GM19035 (cell line): ENCODE results near the gene KIAA0513.

Experiments
- ATAC-seq: cut with Tn5 transposase; IDR thresholded peaks from one replicate; pipeline ENCODE4 v1.9.1; 2021; ENCODE audit not compliant: unreplicated experiment

Gene KIAA0513, protein sequence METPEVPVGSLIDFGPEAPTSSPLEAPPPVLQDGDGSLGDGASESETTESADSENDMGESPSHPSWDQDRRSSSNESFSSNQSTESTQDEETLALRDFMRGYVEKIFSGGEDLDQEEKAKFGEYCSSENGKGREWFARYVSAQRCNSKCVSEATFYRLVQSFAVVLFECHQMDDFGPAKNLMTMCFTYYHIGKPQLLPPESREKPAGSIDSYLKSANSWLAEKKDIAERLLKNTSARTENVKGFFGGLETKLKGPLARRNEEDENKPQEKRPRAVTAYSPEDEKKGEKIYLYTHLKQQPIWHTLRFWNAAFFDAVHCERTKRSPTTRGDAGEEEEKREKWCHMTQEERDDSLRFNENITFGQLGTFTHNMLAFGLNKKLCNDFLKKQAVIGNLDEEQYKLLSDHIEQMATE

DNA sequence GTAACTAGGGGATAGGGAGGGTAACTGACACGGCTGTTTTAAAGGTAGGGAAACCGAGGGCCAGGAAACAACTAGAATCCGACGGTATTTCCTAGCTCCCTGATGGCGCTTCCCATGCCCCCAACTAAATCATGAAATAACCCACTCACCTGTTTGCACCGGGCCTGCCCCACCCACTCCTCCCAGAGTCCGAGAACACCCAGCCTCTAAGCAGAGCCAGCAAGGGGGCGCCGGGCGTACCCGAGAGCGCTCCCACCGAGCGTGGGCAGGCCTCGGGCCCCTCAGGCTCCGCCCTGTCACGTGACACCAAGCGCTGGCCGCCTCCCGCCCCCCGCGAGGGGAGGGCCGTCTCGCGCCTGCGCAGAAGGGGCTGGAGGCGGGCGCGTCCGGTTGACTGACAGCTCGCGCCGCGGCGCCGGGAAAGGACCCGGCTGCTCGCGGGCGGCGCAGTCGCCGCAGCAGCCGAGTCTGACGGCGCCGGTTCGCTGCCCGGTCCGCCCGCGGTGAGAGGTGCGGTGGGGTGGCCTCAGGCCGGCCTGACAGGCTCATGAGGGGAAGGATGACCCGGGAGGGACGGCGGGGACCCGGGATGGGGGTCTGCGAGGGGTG is at the start of gene KIAA0513:
Gene KIAA0513 (plus strand): TSS at position 447 of the 609 bp plus-strand sequence. CDS start 39,277 bp downstream, outside the sequence.
- ATAC-seq: peak; percentile 82

DNA sequence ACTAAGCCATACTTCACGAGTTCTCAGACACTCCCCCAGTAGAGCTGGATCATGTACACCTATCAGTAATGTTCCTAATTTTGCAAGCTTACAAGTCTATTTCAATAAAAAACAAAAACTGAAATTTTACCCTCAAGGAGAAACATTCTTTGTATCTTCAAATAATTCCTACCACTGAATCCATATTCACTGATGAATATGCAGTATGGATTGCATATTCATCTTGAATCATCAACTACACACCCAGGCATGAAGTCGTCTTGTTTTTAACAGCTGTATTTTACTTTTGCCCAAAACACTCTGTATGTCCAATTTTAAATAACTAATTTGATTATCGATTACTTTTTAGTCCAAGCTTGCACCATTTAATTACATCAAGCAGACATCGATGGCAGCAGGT is 48.1 kb upstream of the KIAA0513 start:
- ATAC-seq: no peak

DNA sequence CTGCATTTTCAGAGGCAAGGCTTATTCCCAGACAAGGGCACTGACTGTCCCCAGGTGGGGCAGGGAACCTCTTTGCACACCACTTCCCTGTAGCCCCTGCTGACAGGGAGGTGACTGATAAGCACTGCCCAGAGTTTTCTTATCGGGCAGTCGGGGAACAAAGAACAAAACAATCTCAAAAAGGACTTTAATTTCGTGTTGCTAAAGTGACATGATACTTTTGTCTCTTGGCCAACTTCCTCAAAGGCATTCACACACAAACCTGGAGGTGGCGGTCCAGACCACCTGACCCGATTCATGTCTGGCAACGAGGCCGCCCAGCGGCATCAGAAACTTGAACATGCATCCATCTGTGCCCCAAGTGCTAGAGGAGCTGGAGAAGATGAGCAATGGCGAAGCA is 45.2 kb upstream of the KIAA0513 start:
- no peak for ATAC-seq

DNA sequence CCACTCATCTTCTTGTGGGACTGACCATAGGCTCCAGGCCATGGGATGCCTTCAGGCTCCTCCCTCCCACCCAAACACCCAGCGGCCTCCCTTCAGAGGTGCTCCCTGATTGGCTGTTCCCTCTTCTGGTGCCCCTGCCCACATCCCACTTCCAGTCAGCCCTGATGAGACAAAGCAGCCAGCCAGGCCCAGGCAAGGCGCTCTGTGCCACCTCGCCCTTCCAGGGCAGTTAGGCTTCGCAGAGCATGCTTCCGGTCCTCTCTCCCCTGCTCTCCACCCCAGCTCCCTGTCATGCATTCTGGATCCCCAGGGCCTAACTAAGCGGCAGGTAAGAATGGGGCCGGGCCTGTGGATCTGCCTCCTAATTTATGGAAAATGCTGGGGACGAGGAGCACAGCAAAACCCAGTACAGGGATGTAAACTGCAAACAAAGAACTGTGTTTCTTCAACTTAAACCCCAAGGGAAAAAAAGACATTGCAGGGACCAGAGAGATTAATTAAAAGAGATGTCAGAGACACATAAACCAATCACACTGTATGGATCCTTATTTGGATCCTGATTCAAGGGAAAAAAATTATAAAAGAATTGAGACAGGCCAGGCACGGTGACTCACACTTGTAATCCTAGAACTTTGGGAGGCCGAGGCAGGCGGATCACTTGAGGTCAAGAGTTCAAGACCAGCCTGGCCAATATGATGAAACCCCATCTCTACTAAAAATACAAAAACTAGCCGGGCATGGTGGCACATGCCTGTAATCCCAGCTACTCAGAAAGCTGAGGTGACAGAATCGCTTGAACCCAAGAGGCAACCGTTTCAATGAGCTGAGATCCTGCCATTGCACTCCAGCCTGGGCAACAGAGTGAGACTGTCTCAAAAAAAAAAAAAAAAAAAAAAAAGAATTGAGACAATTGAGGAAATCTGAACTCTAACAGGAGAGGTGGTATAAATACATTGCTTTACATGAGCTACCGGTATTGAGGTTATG is 42.2 kb upstream of the KIAA0513 start:
- ATAC-seq: no peak

DNA sequence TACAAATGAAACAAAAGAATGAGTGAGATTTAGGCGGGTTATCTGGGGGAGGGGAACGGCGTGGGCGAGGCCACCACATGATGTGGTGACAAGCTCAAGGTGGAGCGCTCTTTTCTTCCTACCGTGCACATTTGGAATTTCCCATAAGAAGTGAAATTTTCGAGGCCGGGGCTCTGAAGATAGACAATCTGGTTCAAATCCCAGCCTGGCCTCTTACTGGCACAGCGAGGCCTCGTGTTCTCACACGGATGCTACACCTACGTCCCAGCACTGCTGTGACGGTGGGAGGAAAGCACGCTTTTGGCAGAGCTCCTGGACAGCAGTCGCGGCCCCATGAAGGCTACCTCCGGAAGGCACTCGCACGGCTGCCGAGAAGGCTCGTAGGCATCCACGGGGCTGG is 41.5 kb upstream of the KIAA0513 start:
- ATAC-seq: no peak

DNA sequence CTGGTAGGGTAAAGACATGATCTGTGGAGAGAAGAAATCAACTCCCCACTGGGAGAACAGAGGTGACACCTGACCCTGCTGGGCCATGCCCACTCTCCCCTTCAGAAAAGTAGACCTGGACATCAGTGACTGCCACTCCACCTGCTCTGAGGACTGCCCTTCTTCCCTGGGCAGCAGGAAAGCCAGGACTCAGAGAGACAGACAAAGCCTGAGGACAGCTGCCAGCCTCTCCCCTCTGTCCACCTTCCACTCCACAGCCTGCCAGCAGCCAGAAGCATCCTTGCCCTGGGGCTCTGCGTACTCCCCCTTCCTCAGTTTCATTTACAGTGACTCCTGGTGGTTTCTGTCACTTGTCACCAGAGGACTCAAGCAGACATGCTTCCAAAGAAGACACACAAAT is 40.7 kb upstream of the KIAA0513 start:
- no peak for ATAC-seq

DNA sequence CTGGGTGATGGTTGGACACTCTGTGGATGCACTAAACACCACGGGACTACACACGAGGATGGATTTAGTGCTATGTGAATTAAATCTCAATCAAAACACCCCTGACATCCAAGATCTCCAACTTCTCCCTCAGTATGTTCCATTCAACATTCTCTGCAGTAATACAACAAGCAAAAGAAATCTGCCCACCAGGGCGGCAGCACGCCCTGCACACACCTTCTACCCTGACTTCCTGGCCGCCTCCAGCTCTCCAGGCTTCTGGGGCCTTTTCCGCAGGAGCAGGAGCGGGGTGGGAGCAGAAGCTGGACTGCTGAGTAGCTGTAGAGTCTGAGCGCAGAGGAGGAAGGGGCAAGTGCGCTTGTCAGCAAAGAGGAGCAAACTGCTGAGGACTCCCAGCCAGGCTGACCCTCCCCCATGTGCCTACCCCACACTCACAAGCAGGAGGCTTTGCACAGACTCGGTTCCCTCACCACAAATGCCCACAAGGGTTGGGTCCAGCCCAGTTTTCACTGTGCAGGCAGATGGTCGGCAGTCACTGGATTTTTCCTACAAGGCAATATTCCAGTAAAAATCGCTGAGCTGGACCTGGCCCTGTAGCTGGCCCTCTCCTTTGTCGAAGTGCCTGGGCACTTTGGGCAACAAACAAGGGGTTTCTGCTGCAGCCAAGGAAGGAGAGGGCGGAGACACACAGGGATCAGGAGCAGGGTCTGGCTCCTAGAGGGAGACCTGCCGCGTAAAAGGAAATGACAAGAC is 39.1 kb upstream of the KIAA0513 start:
- no peak for ATAC-seq

DNA sequence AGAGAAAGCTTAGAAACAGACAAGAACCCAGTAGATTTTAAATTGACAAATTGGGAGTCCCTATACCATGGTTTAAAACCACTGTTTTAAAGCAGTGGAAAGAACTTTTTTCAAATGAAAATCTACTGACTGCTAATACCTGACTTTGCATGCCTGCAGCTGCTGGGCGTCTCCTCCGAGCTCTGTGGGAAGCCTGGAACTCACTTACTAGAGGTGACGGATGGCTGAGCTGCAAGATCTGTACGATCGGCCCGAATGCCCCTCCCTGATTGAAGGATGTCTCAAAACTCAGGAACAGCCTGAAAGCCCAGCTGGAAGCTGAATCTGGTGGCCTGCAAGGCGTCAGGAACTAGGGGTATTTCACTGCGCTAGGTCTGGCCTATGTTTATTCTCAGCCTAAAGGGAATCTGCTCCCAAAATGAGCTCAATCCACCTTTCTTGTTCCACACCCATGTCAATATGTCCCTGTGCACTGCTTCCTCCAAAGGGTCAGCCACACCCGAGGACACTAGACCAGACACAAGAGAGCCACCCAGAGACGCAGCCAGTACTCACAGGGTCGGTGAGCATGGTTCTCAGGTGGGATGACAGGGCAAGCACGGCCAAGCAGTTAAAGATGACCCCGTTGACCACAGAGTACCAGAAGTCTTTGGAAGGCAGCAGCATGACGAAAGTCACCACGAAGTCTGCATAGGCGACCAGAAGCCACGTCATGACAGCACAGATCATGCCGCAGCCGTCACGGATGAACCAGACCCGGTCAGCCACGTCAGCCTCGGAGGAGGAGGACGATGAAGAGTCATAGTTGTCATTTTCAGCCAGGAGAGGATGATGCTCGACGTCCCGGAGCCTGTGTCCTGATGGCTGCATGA is 37.6 kb upstream of the KIAA0513 start:
- no peak for ATAC-seq

DNA sequence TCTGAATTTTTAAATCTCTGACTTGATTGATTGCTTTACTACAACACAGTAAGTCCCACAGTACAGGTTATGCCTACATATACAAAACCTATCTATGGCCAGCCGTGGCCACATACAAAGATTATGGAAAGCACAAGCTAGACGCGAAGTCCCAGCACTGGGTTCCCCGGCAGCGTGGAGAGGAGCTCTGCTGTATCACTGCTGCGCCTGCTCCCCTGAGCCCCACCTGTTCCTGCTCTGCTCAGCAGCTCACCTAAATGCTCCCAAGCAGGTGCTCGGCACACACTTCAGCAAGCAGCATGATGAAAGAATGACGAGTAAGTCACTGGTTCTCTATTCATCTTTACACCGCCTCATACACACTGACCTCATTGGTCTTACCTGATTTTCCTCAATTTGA is 36.8 kb upstream of the KIAA0513 start:
- no peak for ATAC-seq

DNA sequence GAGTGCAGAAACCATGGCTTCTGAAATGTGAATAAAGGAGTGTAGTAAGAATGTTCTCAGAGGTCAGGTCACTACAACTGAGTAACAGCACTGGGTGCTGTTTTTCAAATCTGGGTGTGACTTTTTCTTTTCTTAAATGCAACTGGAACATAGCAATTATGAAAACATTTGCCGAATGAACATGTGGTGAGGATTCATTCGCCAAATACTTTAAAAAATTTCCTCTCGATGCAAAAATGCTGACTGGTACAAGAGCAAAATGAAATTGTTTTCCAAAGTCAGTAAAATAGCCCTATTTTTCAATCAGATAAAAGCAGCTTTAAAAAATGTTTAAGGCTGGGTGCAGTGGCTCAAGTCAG is 34.9 kb upstream of the KIAA0513 start:
- no peak for ATAC-seq

DNA sequence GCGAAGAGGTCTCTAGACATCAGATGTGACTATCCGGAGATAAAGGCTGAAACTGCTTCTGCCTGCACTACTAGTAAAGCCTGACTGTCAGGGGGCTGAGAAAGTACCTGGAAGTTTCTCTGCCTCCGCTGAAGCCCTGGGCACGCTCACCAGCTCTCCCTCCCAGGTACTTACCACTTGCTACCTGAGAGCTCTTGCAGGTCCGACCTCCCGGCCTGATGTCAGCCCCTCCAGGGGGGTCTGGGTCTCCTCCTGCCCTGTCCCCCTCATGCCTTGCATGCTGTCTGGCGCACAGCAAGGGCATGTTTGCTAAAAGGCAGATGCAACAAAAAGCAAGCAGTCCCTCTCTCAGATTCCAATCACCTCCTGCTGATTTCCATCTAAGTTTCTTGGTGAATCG is 33.7 kb upstream of the KIAA0513 start:
- ATAC-seq: no peak

DNA sequence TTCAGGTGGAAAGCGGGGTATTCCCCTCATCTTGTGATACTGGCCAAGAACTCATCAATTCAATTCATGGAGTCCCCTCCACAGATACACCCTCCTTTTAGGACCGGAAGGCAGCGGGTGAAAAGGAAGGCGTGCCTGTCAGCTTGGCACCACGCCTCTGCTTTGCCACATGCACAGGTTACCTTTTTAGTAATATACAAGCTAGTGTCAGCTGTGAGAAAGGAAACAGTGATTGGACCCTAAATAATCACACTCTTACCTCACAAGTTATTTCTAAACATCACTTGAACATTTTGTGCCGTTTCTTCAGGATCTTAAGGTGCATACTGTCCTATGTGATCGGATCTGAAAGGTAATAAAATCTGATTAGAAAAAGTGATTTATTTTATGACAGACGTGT is 31.9 kb upstream of the KIAA0513 start:
- no peak for ATAC-seq

DNA sequence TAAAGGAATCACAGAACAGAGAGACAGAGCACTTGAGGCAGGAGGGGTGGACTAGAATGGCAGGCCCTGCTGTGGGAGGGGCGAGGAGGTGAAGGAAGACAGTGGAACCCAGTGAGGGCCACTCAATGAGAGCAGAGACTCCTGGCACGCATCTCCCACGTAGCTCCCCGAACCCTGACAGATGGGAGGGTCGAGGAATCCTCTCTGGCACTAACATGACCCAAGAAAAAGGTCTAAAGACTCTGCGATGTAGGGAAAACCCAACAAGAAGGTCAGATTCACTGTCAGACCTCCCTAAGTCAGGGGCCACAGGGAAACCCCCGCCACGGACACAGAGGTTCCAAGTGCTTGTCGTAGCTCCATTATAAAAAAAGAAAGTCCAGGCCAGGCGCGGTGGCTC is 31.2 kb upstream of the KIAA0513 start:
- no peak for ATAC-seq

DNA sequence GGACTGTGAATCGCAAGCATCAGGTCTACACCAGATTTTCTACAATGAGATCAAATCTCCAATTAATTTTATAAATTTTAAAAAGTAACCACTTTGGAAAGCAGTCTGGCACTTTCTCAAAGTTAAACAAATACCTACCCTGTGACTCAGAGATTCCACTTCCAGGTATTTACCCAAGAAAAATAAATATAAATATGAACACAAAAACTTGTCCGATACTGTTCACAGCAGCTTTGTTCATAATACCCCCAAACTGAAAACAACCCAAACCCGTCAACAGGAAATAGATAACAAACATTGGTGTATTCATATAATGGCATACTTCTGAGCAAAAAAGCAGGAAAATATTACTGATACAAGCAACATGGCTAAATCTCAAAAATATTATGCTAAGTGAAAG is 28.4 kb upstream of the KIAA0513 start:
- no peak for ATAC-seq

DNA sequence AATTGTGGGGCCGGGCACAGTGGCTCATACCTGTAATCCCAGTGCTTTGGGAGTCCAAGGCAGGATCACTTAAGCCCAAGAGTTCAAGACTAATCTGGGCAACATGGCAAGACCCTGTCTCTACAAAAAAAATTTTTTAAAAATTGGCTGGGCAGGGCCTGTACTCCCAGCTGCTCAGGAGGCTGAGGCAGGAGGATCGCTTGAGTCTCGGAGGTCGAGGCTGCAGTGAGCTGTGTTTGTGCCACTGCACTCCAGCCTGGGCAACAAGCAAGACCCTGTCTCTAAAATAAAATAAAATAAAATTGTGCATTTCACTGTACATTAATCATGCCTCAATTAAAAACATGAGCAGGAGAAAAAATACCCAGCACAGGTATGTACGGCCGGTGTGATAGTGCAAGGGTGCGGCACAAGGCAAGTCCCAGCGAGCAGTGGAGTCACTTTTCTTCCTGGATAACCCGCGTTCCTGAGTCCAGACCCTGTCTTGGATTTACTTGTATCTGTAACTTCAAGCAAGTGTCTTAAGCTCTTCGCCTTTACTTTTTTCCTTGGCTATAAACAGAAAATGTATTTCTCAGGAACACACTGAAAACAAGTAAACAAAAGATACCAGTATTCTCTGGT is 27.6 kb upstream of the KIAA0513 start:
- ATAC-seq: no peak

DNA sequence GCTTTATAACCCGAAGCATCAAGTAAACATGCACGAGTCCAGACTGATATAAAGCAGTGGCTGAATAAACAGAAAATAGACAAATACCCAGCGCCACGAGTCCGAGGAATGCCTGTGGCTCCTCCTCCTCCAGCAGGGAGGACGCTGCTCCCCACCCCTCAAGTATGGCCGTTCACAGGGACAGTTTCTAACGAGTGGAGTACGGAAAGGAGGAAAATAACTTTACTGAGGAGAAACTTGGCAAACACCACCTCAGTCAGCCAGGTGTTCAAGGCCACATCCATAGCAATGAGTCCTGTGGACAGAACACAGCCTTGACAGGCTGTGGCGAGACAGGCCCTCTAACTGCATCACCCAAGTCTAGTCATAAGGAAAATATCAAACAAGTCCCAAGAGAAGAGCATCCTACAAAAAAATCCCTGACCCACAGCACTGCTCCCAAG is 25.5 kb upstream of the KIAA0513 start:
- no peak for ATAC-seq

DNA sequence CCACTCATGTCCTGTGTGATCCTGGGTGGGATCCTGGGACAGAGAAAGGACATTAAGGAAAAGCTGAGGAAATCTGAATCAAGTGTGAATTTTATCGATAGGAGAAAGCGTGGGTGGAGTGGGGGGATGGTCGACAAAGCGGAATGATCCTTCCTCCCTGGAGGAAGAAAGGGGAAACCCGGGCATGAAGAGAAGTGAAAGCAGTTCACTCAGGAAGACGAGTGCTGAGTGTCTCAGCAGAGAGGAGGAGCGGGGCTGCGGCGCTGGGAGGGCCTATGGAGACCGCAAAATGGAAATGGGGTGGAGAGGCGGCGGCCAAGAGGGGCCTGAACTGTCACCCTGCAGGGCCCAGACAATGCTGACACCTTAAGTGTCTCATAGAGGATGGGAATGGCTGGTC is 25.0 kb upstream of the KIAA0513 start:
- no peak for ATAC-seq

DNA sequence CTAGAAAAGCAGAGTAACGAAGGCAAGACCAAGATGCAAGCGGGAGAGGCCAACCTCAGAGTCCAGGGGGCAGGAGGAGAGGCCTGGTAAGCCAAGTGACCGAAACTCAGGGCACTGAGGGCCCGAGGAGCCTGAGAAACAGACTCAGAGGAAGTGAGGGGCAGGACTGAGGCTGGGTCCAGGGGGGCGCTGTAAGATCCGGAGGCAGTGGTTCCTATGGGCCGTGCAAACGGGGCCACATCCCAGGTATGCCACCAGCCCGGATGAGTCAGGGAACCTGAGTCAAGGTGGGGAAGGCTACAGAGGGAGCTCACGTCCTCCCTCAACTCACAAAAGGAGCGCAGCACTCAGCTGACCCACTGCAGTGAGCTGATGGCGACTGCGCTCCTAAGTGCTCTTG is 24.5 kb upstream of the KIAA0513 start:
- ATAC-seq: no peak
